ENCODE measurements around the gene VEGFC.

The VEGFC gene

GRCh38 chr4:176825586-176825985 lies 32.9 kb upstream of the VEGFC start:
- H3K79me2 ChIP-seq (ENCODE audit: insufficient read depth, low read length): no peaks in the 10 kb centered on the region
- no peak overlapping the region for H3K27ac ChIP-seq (ENCODE audit: low read depth, low read length, poor library complexity, severe bottlenecking)
- no peaks in the 10 kb centered on the region for H3K4me1 ChIP-seq (ENCODE audit: insufficient read depth, low read length, severe bottlenecking)
- no peak overlapping the region for H3K4me2 ChIP-seq (ENCODE audit: low read length)
- no peaks in the 10 kb centered on the region for H3K9me3 ChIP-seq (ENCODE audit: low read length)
- no peaks in the 10 kb centered on the region for H4K20me1 ChIP-seq (ENCODE audit: insufficient read depth, low read length)
- no peak overlapping the region for H2AFZ ChIP-seq (ENCODE audit: low read length)
- TF ChIP-seq EZH2 (IDR thresholded peaks at IDR 0.05; ENCODE audit: borderline replicate concordance, low read length) (no peak), CTCF (IDR thresholded peaks at IDR 0.05; ENCODE audit: low read length) (no peak)
- H3F3A ChIP-seq (ENCODE audit: insufficient read depth, low read length): no peaks in the 10 kb centered on the region
- no peak overlapping the region for H3K4me3 ChIP-seq (ENCODE audit: low read depth, low read length, poor library complexity, severe bottlenecking)
- no peaks in the 10 kb centered on the region for H3K36me3 ChIP-seq (ENCODE audit: insufficient read depth, low read length)
- H3K9me2 ChIP-seq (ENCODE audit: low read depth, low read length): no peaks in the 10 kb centered on the region
- H3K9ac ChIP-seq (ENCODE audit: low read length): no peak overlapping the region
- no peaks in the 10 kb centered on the region for H3K27me3 ChIP-seq (ENCODE audit: insufficient read depth, low read length)

GRCh38 chr4:176824645-176825366 lies 32.1 kb upstream of the VEGFC start:
- Histone ChIP-seq H3K4me1 (ENCODE audit: insufficient read depth, low read length, severe bottlenecking) (no peaks in the 10 kb centered on the region), H3K27ac (ENCODE audit: low read depth, low read length, poor library complexity, severe bottlenecking) (no peak overlapping the region), H3K4me3 (ENCODE audit: low read depth, low read length, poor library complexity, severe bottlenecking) (no peak overlapping the region), H3K9me3 (ENCODE audit: low read length) (no peaks in the 10 kb centered on the region), H3K9me2 (ENCODE audit: low read depth, low read length) (no peaks in the 10 kb centered on the region), H3K27me3 (ENCODE audit: insufficient read depth, low read length) (no peaks in the 10 kb centered on the region), H3K36me3 (ENCODE audit: insufficient read depth, low read length) (no peaks in the 10 kb centered on the region), H3K79me2 (ENCODE audit: insufficient read depth, low read length) (no peaks in the 10 kb centered on the region), H3F3A (ENCODE audit: insufficient read depth, low read length) (no peaks in the 10 kb centered on the region), H4K20me1 (ENCODE audit: insufficient read depth, low read length) (no peaks in the 10 kb centered on the region), H3K4me2 (ENCODE audit: low read length) (no peak overlapping the region), H2AFZ (ENCODE audit: low read length) (no peak overlapping the region), H3K9ac (ENCODE audit: low read length) (no peak overlapping the region)
- TF ChIP-seq CTCF (IDR thresholded peaks at IDR 0.05; ENCODE audit: low read length) (no peak), EZH2 (IDR thresholded peaks at IDR 0.05; ENCODE audit: borderline replicate concordance, low read length) (no peak)

- TF ChIP-seq EZH2 (IDR thresholded peaks at IDR 0.05; ENCODE audit: borderline replicate concordance, low read length): no peak
- TF ChIP-seq CTCF (IDR thresholded peaks at IDR 0.05; ENCODE audit: low read length): no peak
- Histone ChIP-seq H3K4me3 (ENCODE audit: low read depth, low read length, poor library complexity, severe bottlenecking) (no peak overlapping the region), H4K20me1 (ENCODE audit: insufficient read depth, low read length) (no peaks in the 10 kb centered on the region), H3F3A (ENCODE audit: insufficient read depth, low read length) (no peaks in the 10 kb centered on the region), H3K27me3 (ENCODE audit: insufficient read depth, low read length) (no peaks in the 10 kb centered on the region), H3K4me2 (ENCODE audit: low read length) (no peak overlapping the region), H3K36me3 (ENCODE audit: insufficient read depth, low read length) (no peaks in the 10 kb centered on the region), H3K79me2 (ENCODE audit: insufficient read depth, low read length) (no peaks in the 10 kb centered on the region), H3K9ac (ENCODE audit: low read length) (no peak overlapping the region), H3K4me1 (ENCODE audit: insufficient read depth, low read length, severe bottlenecking) (no peaks in the 10 kb centered on the region), H3K9me2 (ENCODE audit: low read depth, low read length) (no peaks in the 10 kb centered on the region), H2AFZ (ENCODE audit: low read length) (no peak overlapping the region), H3K27ac (ENCODE audit: low read depth, low read length, poor library complexity, severe bottlenecking) (no peak overlapping the region), H3K9me3 (ENCODE audit: low read length) (no peaks in the 10 kb centered on the region)
Observed at GRCh38 chr4:176818531-176818930, 25.8 kb upstream of the VEGFC start.

Data from OCI-LY1 (cell line).